HG02840 (cell line): ENCODE measurements around the gene USP47.

Source experiments
- ATAC-seq: cut with Tn5 transposase; IDR thresholded peaks from one replicate; pipeline ENCODE4 v1.9.1; 2021; ENCODE audit warnings: mild to moderate bottlenecking, moderate library complexity, moderate number of reproducible peaks; ENCODE audit not compliant: unreplicated experiment, low FRiP score

USP47 gene

GRCh38 chr11:11929920-11930319 lies 88.1 kb downstream of the USP47 start:
- no peak for ATAC-seq

DNA sequence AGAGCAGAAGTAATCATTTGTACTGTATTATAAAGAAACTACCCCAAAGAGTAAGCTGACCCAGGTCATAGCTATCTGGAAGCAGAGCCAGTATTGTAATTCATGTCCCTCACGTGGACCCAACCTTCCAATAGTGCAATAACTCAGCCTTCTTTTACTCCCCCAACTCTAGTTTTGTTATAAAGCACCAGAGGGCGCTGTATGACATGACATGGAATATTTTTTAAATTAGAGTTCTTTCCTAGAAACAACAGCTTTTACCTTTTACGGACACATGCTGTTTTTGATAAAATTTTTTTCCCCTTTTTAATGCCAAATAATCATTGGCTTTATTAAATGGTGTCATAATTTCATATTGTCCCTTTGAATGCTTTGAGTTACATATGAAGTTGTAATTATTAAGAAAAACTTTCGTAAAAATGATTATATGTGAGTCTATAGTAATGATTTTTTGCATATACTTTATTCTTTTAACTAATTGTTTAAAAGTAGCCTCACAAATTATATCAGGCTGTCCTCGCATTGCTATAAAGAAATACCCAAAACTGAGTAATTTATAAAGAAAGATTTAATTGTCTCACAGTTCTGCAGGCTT lies 89.8 kb downstream of the USP47 start:
- ATAC-seq, result no peak

- no peak for ATAC-seq
Observed at GRCh38 chr11:11935536-11935935, 93.8 kb downstream of the USP47 start.

DNA sequence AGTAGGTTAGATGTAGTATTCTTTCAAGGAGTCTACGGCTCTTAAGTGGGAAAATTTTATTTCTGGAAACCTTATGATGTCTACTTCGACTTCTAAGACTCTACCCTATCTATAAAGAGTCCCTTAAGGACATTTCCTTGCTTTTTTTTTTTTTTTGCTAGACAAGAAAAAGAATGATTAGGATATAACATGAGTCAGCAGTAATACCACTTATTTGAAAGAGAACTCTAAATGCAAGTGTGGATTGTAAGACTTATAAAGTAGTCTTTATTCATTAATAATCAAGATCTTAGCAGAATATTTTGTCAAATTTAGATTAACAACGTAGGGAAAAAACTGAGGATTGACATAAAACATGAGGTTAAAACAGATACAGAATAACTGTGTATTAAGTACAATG lies 95.7 kb downstream of the USP47 start:
- no peak for ATAC-seq

GRCh38 chr11:11937957-11938356 lies 96.2 kb downstream of the USP47 start:
- no peak for ATAC-seq

DNA sequence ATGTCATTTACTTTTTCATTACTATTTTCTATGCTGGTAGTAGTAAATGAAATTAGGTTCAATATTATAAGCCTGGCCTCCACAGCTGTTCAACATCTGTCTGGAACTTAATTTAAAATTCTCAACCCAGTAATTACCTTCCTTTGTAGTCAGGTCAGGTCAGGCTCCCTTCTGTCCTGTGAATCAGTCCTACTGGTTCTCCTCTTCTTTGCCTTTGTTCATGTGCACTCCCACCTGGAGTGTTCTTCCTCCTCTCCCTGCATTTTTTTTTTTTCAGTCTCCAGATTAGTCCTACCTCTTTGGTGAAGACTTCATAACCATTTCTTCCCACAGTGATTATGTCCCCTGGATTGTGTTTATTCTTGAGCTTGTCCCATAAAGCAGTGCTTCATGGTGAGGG lies 98.8 kb downstream of the USP47 start:
- no peak for ATAC-seq

DNA sequence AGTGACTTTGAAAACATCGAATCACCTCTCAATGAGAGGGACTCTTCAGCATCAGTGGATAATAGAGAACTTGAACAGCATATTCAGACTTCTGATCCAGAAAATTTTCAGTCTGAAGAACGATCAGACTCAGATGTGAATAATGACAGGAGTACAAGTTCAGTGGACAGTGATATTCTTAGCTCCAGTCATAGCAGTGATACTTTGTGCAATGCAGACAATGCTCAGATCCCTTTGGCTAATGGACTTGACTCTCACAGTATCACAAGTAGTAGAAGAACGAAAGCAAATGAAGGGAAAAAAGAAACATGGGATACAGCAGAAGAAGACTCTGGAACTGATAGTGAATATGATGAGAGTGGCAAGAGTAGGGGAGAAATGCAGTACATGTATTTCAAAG lies 100.9 kb downstream of the USP47 start:
- no peak for ATAC-seq

- ATAC-seq, result no peak
Observed at GRCh38 chr11:11944444-11944843, 102.7 kb downstream of the USP47 start.

GRCh38 chr11:11946180-11946579 lies 104.4 kb downstream of the USP47 start:
- ATAC-seq, result no peak

DNA sequence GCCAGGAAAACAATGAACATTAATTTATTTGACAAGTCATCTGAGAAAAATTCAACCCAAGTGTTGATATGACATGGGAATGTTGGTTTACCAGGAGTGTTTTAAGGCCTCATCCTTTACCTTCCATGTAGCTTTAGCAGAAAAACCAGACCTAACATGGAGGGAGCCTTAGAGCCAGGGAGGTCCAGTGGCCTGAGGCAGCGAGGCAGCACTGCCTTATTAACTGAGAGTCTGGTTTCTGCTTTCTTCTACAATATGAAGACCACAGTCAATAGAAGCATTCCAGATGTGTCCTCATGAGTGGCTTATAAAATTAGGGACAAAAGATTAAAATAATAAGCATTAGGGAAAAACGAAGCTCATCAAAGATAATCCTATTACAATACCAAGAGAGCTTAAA lies 105.1 kb downstream of the USP47 start:
- ATAC-seq, result no peak

DNA sequence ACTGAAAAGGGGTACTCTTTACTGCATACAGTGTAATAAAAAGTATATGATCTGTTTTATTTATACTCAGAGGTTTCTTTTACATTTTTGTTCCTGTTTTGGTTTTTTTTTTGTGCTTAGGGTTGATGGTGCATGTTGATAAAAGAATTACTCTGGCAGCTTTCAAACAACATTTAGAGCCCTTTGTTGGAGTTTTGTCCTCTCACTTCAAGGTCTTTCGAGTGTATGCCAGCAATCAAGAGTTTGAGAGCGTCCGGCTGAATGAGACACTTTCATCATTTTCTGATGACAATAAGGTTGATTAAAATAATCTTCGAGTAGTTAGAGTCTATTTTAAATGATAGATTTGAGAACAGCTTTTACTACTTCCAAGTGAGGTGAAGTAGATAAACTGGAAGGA lies 106.1 kb downstream of the USP47 start:
- ATAC-seq, result no peak

DNA sequence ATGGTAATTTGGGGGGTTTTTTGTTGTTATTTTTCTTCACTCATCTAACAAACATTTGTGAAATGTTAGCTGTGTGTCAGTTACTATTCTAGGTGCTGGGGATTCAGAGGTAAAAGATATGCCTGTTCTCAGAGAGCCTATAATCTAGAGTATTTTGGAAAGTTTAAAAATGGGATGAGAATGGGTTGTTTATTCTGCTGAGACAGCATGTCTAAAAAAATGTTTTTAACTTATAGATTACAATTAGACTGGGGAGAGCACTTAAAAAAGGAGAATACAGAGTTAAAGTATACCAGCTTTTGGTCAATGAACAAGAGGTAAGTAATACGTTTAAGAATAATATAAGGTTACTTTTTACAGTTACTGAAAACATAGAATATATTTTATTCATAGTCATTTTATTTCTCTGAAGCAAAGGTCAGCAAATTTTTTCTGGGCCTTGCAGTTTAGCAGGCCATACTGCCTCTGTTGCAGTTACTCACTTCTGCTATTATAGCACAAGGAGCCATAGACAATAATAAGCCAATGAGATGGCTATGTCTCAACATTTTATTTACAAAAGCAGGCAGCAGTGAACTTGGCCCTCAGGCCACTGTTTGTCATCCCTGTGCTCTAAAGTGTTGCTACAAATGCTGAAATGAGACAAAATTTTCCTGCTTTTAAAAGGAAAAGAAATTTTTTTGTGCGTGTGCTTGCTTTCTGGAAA lies 106.6 kb downstream of the USP47 start:
- ATAC-seq, result no peak

DNA sequence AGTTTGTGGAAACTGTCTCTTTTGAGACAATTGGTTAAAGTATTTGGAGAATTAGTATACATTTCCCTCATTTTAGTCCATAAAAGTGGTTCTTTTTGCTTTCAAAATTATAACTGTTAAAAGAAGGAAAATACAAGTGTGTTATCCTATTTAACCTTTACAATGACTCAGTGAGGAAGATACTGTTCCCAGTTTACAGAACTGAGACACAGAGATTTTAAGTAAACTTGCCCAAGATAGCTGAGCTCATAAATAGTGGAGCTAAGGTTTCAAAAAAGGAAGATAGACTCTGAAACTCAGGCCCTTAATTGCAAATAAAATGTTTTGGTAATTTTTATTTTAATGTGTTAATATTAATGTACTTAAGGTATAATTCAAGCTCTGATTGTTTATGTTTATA lies 107.7 kb downstream of the USP47 start:
- ATAC-seq, result no peak

DNA sequence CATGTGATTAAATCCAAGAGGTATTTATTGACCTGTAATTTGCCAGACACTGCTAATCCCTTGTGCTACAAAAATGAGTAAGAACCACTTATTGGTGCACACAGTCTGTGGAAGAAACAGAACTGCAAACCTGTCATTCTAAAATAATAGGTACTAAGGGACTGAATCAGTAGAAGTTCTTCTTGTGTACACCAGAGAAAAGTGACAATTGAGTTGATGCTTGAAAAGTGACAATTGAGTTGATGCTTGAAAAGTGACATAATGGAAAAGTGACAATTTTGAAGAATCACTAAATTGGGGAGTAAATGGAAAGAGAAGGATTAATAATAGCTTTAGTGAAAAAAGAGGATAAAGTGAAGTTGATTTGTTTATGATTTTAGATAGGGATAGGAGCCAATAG lies 110.3 kb downstream of the USP47 start:
- no peak for ATAC-seq

GRCh38 chr11:11956006-11956405 lies 114.2 kb downstream of the USP47 start:
- ATAC-seq, result no peak

- ATAC-seq, result no peak
Observed at GRCh38 chr11:11958403-11959231, 116.8 kb downstream of the USP47 start.

DNA sequence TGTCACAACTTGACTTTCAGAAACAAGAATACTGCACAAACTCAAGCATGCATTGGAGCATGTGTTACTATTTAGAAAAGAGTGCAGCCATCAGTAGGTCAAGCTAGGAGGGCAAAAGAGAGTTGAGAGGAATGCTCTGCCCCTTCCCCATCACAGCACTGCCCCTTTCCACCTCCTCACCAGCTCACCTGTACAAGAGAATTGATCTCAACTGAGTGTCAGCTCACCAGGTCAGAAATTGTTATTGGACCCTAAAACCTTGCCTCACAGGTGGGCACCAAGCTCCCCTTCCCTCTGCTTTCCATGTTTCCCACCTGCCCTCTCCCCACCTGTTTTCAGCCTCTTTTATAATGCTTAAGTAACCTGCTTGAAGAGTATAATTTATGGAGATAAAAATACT lies 117.8 kb downstream of the USP47 start:
- no peak for ATAC-seq

DNA sequence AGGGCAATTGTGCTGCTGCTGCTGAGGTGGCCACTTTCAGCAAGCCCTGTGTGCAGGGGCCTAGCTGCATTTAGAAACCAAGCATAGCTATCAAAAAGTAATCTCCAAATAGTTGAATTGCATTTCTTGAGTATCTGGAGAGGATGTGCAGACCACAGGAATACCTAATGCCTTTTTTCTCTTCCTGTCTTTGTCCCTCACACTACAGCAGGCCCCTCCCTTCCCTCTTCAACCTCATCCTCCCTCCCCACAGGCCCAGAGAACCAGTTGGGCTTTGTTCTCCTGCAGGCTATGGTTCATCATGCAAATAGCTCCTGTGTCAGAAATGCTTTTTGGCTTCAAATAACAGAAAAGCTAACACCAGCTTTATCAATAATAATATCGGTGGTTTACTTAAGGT lies 118.9 kb downstream of the USP47 start:
- no peak for ATAC-seq

- no peak for ATAC-seq
Observed at GRCh38 chr11:11961399-11962028, 119.7 kb downstream of the USP47 start.

DNA sequence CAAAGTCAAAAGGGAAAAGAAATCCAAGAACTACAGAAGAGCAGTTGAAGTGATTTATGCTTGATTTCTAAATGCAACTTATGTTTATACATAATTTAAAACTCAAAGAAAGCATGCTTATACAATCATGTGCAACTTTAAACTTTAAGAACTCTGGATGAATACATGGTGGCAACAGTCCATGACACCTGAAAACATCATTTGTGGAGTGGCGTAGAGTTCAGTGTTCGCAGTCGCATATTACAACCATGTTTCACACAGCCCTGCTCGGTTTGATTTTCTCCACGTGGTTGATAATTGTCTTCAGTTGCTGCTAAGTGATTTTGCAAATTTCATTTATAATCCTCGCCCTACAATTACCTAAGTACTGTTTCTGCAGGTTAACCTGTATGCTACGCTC lies 121.3 kb downstream of the USP47 start:
- no peak for ATAC-seq
